Progenitor cell of endocrine pancreas (in vitro differentiated cells): Measurements from ENCODE around the gene MAS1. TPM values are rescaled to one million over a fixed set of nuclear protein-coding genes. Genes with fewer than 3 reads are reported as not detected.
"Not testable (repeated sequence)": the region's sequence is repeated elsewhere in the genome, so short reads cannot be mapped to it uniquely, and the experiment has no call there.

ENCODE experiments used
- DNase-seq: peaks from one replicate; pipeline ENCODE4 v3.0.0; 2021; ENCODE audit warnings: low spot score; ENCODE audit not compliant: unreplicated experiment
- H3K27ac Mint-ChIP-seq: 2 replicates; pipeline ENCODE4 v1.8.0; 2021; ENCODE audit warnings: mild to moderate bottlenecking, moderate library complexity, mixed read lengths
- H3K27me3 Mint-ChIP-seq: 2 replicates; pipeline ENCODE4 v1.8.0; 2021; ENCODE audit warnings: mixed read lengths
- H3K36me3 Mint-ChIP-seq: 2 replicates; pipeline ENCODE4 v1.8.0; 2022; ENCODE audit warnings: mixed read lengths; ENCODE audit not compliant: insufficient read depth
- H3K4me1 Mint-ChIP-seq: 2 replicates; pipeline ENCODE4 v1.8.0; 2021; ENCODE audit warnings: low read depth, mixed read lengths
- H3K4me3 Mint-ChIP-seq: 2 replicates; pipeline ENCODE4 v1.8.0; 2021; ENCODE audit warnings: low read depth, mild to moderate bottlenecking, moderate library complexity, mixed read lengths
- H3K9me3 Mint-ChIP-seq: 2 replicates; pipeline ENCODE4 v1.8.0; 2021; ENCODE audit warnings: low read depth, mixed read lengths
- CTCF ChIP-seq: fragments of 200-600 bp; sonication (generic); IDR thresholded peaks from one replicate; pipeline ENCODE4 v1.5.0; 2021; ENCODE audit warnings: antibody characterized with exemption, mild to moderate bottlenecking; ENCODE audit not compliant: unreplicated experiment
- total RNA-seq: library from RNA; stranded (reverse); gene quantifications from 2 replicates; pipeline ENCODE4 v1.2.1, GENCODE V29; 2021

The MAS1 gene
- total RNA-seq, 1 donor from 2014 or later, result not detected

DNA sequence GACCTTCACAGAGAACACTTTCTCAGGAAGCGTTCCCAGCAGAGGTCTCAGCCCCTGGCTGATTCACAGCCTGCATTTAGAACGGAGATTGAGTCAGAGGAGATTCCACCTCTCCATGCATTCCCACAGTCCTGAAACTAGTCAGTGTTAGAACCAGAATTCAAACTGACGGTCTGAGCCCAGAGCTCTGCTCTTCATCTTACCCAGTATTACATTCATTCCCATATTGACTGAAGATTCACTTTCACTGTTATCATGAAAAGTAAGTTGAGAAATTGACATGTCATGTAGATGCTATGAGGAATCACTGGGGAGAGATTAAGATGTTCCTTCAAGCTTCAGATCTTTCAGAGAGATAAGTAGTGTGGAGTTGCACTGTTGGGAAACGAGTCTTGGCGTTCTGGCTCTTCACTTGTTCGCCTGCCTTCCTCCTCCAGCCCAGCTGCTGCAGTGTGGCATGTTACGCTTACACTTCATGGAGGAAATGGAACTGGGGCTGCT, 28.3 kb downstream of the MAS1 start:
- no peaks in the 10 kb centered on the region for H3K4me1 Mint-ChIP-seq
- H3K9me3 Mint-ChIP-seq, result peaks cover 1% of the 10 kb centered on the region
- no peak overlapping the region for H3K4me3 Mint-ChIP-seq
- no peak for TF ChIP-seq CTCF
- no peak overlapping the region for H3K27ac Mint-ChIP-seq
- H3K27me3 Mint-ChIP-seq, result peaks cover 21% of the 10 kb centered on the region
- no peak for DNase-seq
- no peaks in the 10 kb centered on the region for H3K36me3 Mint-ChIP-seq

GRCh38 chr6:159919800-159920199, 29.0 kb downstream of the MAS1 start:
- H3K36me3 Mint-ChIP-seq, result no peaks in the 10 kb centered on the region
- no peak for DNase-seq
- no peak overlapping the region for H3K27ac Mint-ChIP-seq
- no peak overlapping the region for H3K4me3 Mint-ChIP-seq
- no peak for TF ChIP-seq CTCF
- H3K4me1 Mint-ChIP-seq, result no peaks in the 10 kb centered on the region
- H3K27me3 Mint-ChIP-seq, result peaks cover 18% of the 10 kb centered on the region
- H3K9me3 Mint-ChIP-seq, result peaks cover 7% of the 10 kb centered on the region

GRCh38 chr6:159924150-159924549, 33.4 kb downstream of the MAS1 start:
- not testable (repeated sequence) for DNase-seq, H3K36me3 Mint-ChIP-seq, H3K27ac Mint-ChIP-seq, H3K4me3 Mint-ChIP-seq, H3K9me3 Mint-ChIP-seq, H3K4me1 Mint-ChIP-seq
- peaks cover 12% of the 10 kb centered on the region for H3K27me3 Mint-ChIP-seq

DNA sequence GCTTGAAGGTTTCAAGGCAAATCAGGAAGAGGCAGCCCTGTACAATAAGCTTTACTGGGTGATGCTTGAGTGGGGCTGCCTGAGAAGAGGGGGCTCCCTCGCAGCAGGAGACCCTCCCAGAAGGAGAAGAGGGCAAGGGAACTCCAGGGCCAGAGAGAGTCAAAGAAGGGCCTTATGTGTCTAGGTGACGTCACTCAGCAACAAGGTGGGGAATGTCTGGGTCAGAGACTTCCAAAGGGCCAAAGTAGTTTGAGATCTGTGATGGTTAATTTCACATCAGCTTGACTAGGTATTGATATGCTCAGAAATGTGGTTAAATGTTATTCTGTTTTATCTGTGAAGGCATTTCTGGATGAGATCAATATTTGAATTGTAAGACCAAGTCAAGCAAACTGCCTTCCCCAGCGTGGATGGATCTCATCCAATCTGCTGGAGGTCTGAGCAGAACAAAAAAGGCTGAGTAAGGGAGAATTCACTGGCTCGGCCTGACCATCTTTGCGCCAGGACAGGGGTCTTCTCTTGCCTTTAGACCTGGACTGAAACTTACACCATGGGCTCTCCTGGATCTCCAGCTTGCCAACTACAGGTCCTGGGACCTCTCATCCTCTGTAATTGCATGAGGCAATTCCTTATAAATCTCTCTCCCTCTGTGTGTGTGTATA, 35.9 kb downstream of the MAS1 start:
- Mint-ChIP-seq H3K36me3 (no peaks in the 10 kb centered on the region), H3K27me3 (peaks cover 2% of the 10 kb centered on the region), H3K4me1 (no peaks in the 10 kb centered on the region), H3K27ac (no peak overlapping the region), H3K9me3 (peaks cover 7% of the 10 kb centered on the region), H3K4me3 (no peak overlapping the region)
- TF ChIP-seq CTCF, result no peak
- no peak for DNase-seq

DNA sequence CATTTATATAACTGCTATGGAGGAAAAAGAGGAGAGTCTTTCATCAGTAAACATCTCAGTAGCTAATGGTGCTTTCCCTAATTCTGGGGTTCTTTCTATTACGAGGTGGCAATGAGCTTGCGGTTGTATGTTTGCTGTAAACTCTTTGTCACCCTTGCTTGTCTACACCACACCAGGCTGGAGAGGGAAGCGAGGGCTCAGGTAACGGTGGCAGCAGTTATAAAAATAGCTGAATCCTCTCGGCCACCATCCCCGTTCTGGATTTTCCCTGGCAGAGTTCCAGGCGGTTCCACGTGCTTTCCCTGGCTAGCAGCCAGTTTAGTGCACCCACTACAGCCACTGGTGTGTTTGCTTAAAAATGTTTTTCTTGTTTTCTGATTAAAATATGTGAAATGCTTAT, 39.0 kb downstream of the MAS1 start:
- no peaks in the 10 kb centered on the region for H3K4me1 Mint-ChIP-seq
- DNase-seq, result no peak
- H3K27ac Mint-ChIP-seq, result no peak overlapping the region
- H3K9me3 Mint-ChIP-seq, result no peaks in the 10 kb centered on the region
- peaks cover 9% of the 10 kb centered on the region for H3K27me3 Mint-ChIP-seq
- TF ChIP-seq CTCF, result no peak
- H3K4me3 Mint-ChIP-seq, result no peak overlapping the region
- H3K36me3 Mint-ChIP-seq, result no peaks in the 10 kb centered on the region

GRCh38 chr6:159931112-159931511, 40.3 kb downstream of the MAS1 start:
- Mint-ChIP-seq H3K4me3 (no peak overlapping the region), H3K4me1 (no peaks in the 10 kb centered on the region), H3K27me3 (peaks cover 9% of the 10 kb centered on the region), H3K9me3 (no peaks in the 10 kb centered on the region), H3K36me3 (no peaks in the 10 kb centered on the region), H3K27ac (no peak overlapping the region)
- no peak for DNase-seq
- no peak for TF ChIP-seq CTCF
